ENCODE measurements around the gene HSD11B2.

Gene HSD11B2

GRCh38 chr16:67442581-67443255, 11.8 kb downstream of the HSD11B2 start:
- no peaks in the 10 kb centered on the region for H3K9me3 Mint-ChIP-seq
- DNase-seq, result no peak
- H3K36me3 Mint-ChIP-seq, result peaks cover 54 to 66% of the 10 kb centered on the region in 2 donors
- peak overlapping the region; percentile 20 for H3K27ac Mint-ChIP-seq
- ATAC-seq (replicated peaks), result no peak
- peaks cover 23 to 35% of the 10 kb centered on the region in 2 donors for H3K4me1 Mint-ChIP-seq
- H3K27me3 Mint-ChIP-seq, result no peaks in the 10 kb centered on the region
- no peak overlapping the region for H3K4me3 Mint-ChIP-seq

- H3K27me3 Mint-ChIP-seq, result no peaks in the 10 kb centered on the region
- H3K9me3 Mint-ChIP-seq, result no peaks in the 10 kb centered on the region
- peaks cover 18 to 31% of the 10 kb centered on the region in 2 donors for H3K4me1 Mint-ChIP-seq
- peaks cover 54 to 63% of the 10 kb centered on the region in 2 donors for H3K36me3 Mint-ChIP-seq
- H3K27ac Mint-ChIP-seq, result no peak overlapping the region
- DNase-seq (no peak), ATAC-seq (replicated peaks) (no peak)
- no peak overlapping the region for H3K4me3 Mint-ChIP-seq
These were observed 12.3 kb downstream of the HSD11B2 start for GRCh38 chr16:67443265-67443664.

- Mint-ChIP-seq H3K27me3 (no peaks in the 10 kb centered on the region), H3K4me1 (peaks cover 16 to 23% of the 10 kb centered on the region in 2 donors), H3K27ac (peak overlapping the region; percentile 25), H3K36me3 (peaks cover 56 to 58% of the 10 kb centered on the region in 2 donors), H3K4me3 (no peak overlapping the region), H3K9me3 (no peaks in the 10 kb centered on the region)
- ATAC-seq (replicated peaks) (no peak), DNase-seq (no peak)
These were observed 13.6 kb downstream of the HSD11B2 start for GRCh38 chr16:67444259-67445125.

GRCh38 chr16:67445126-67445426, 14.2 kb downstream of the HSD11B2 start:
- H3K4me3 Mint-ChIP-seq, result no peak overlapping the region
- H3K9me3 Mint-ChIP-seq, result no peaks in the 10 kb centered on the region
- peaks cover 19 to 25% of the 10 kb centered on the region in 2 donors for H3K4me1 Mint-ChIP-seq
- H3K27ac Mint-ChIP-seq, result peak overlapping the region; percentile 7
- no peaks in the 10 kb centered on the region for H3K27me3 Mint-ChIP-seq
- peaks cover 58 to 60% of the 10 kb centered on the region in 2 donors for H3K36me3 Mint-ChIP-seq
- DNase-seq, result no peak
- no peak for ATAC-seq (replicated peaks)

GRCh38 chr16:67445441-67445912, 14.6 kb downstream of the HSD11B2 start:
- Mint-ChIP-seq H3K4me1 (peaks cover 23 to 29% of the 10 kb centered on the region in 2 donors), H3K27me3 (no peaks in the 10 kb centered on the region), H3K27ac (no peak overlapping the region), H3K4me3 (no peak overlapping the region), H3K36me3 (peaks cover 59 to 60% of the 10 kb centered on the region in 2 donors), H3K9me3 (no peaks in the 10 kb centered on the region)
- no peak for DNase-seq
- ATAC-seq (replicated peaks), result no peak

- ATAC-seq (replicated peaks), result no peak
- Mint-ChIP-seq H3K36me3 (peaks cover 65 to 67% of the 10 kb centered on the region in 2 donors), H3K9me3 (no peaks in the 10 kb centered on the region), H3K4me3 (no peak overlapping the region), H3K27ac (no peak overlapping the region), H3K27me3 (no peaks in the 10 kb centered on the region), H3K4me1 (peaks cover 27 to 36% of the 10 kb centered on the region in 2 donors)
- no peak for DNase-seq
These were observed 15.3 kb downstream of the HSD11B2 start for GRCh38 chr16:67445913-67446907.

GRCh38 chr16:67446968-67447507, 16.1 kb downstream of the HSD11B2 start:
- Mint-ChIP-seq H3K36me3 (peaks cover 63% of the 10 kb centered on the region in 2 donors), H3K4me1 (peaks cover 23 to 39% of the 10 kb centered on the region in 2 donors), H3K9me3 (no peaks in the 10 kb centered on the region), H3K27me3 (no peaks in the 10 kb centered on the region), H3K4me3 (no peak overlapping the region), H3K27ac (peak overlapping the region; percentile 56)
- DNase-seq (no peak), ATAC-seq (replicated peaks) (no peak)

GRCh38 chr16:67447508-67448076, 16.7 kb downstream of the HSD11B2 start:
- DNase-seq, result peak; percentile 38
- peak; percentile 88 to 92 for ATAC-seq (replicated peaks)
- Mint-ChIP-seq H3K27ac (peak overlapping the region; percentile 9), H3K4me1 (peaks cover 22 to 39% of the 10 kb centered on the region in 2 donors), H3K4me3 (no peak overlapping the region), H3K9me3 (no peaks in the 10 kb centered on the region), H3K36me3 (peaks cover 63 to 67% of the 10 kb centered on the region in 2 donors), H3K27me3 (no peaks in the 10 kb centered on the region)

GRCh38 chr16:67448580-67448979, 17.7 kb downstream of the HSD11B2 start:
- H3K4me1 Mint-ChIP-seq, result peaks cover 25 to 39% of the 10 kb centered on the region in 2 donors
- DNase-seq, result no peak
- no peaks in the 10 kb centered on the region for H3K27me3 Mint-ChIP-seq
- H3K36me3 Mint-ChIP-seq, result peaks cover 67 to 70% of the 10 kb centered on the region in 2 donors
- no peak overlapping the region for H3K4me3 Mint-ChIP-seq
- H3K27ac Mint-ChIP-seq, result no peak overlapping the region
- no peak for ATAC-seq (replicated peaks)
- no peaks in the 10 kb centered on the region for H3K9me3 Mint-ChIP-seq

GRCh38 chr16:67449336-67449735, 18.4 kb downstream of the HSD11B2 start:
- no peak for ATAC-seq (replicated peaks)
- no peak for DNase-seq
- Mint-ChIP-seq H3K36me3 (peaks cover 69 to 72% of the 10 kb centered on the region in 2 donors), H3K27me3 (no peaks in the 10 kb centered on the region), H3K27ac (peak overlapping the region; percentile 16), H3K4me3 (peak overlapping the region in 1 of 2 donors; percentile 8), H3K4me1 (peaks cover 30 to 45% of the 10 kb centered on the region in 2 donors), H3K9me3 (no peaks in the 10 kb centered on the region)

GRCh38 chr16:67449739-67450138, 18.8 kb downstream of the HSD11B2 start:
- H3K9me3 Mint-ChIP-seq, result no peaks in the 10 kb centered on the region
- DNase-seq (no peak), ATAC-seq (replicated peaks) (no peak)
- no peaks in the 10 kb centered on the region for H3K27me3 Mint-ChIP-seq
- peaks cover 31 to 45% of the 10 kb centered on the region in 2 donors for H3K4me1 Mint-ChIP-seq
- H3K36me3 Mint-ChIP-seq, result peaks cover 67 to 70% of the 10 kb centered on the region in 2 donors
- H3K27ac Mint-ChIP-seq, result peak overlapping the region; percentile 16
- peak overlapping the region in 1 of 2 donors; percentile 8 for H3K4me3 Mint-ChIP-seq

GRCh38 chr16:67451061-67451703, 20.3 kb downstream of the HSD11B2 start:
- Mint-ChIP-seq H3K4me3 (no peak overlapping the region), H3K27ac (no peak overlapping the region)

More at GRCh38 chr16:67451061-67451703, 20.3 kb downstream of the HSD11B2 start:
- Mint-ChIP-seq H3K4me1 (peaks cover 33 to 52% of the 10 kb centered on the region in 2 donors), H3K36me3 (peaks cover 65 to 69% of the 10 kb centered on the region in 2 donors), H3K27me3 (no peaks in the 10 kb centered on the region), H3K9me3 (no peaks in the 10 kb centered on the region)
- DNase-seq, result no peak
- no peak for ATAC-seq (replicated peaks)
